Fibroblast of skin of scalp (primary cell): ENCODE measurements around the gene CDC42BPG.
A peak's percentile ranks its signal among the peaks of the same experiment; 100 is the strongest.
"Not testable (repeated sequence)": the region's sequence is repeated elsewhere in the genome, so short reads cannot be mapped to it uniquely, and the experiment has no call there.

ENCODE experiments used
- DNase-seq: peaks from one replicate; pipeline ENCODE4 v3.0.0-alpha.2; 2013

The CDC42BPG gene

DNA sequence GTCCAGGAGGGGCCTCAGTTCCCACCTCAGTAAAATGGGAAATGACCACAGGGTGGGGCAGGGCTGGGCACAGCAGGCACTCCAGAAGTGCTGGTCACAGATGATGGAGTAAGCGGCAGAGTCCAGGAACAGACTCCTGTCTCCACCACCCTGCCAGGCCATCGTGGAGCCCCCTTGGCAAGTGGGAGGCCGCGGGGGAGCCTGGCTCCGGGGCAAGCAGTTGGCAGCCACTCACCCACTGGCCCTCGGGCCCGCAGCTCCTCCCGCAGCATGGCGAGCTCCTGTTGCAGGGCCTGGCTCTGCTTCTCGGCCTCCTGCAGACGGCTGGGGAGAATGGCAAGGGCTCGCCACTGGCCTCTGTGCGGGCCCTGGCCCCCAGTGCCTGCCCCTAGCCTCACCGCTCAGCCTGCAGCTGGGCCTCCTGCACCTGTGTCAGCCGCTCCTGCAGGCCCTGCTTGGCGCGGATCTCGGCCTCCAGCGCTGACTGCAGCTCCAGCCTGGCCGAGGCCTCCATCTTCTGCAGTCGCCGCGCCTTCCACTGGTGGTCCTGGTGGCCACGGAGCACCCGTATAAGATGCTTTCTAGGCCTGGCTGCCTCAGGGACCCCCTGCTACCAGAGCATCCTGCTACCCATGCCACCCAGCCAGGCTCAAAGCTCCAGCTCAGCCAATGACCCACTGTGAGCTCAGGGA lies 10.3 kb downstream of the CDC42BPG start:
- no peak for DNase-seq

DNA sequence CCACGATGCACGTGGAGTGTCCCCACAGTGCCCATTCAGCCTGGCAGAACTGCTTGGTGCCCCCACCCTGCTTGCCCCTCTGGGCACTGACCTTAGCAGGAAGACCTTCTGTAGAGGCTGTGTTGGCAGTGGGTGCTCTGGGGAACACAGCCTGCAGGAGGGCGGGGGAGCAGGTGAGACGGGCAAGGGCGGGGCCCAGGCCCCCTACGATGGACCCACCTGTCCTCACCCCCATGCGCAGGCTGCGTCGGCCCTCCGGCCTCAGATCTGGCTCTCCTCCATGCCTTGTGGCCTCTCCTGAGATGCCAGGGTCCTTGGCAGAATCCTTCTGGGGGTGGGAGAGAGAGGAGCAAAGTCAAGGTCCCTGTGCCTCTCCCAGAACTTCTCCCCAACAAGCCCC lies 10.9 kb downstream of the CDC42BPG start:
- no peak for DNase-seq

GRCh38 chr11:64833198-64833502 lies 11.3 kb downstream of the CDC42BPG start:
- no peak for DNase-seq

DNA sequence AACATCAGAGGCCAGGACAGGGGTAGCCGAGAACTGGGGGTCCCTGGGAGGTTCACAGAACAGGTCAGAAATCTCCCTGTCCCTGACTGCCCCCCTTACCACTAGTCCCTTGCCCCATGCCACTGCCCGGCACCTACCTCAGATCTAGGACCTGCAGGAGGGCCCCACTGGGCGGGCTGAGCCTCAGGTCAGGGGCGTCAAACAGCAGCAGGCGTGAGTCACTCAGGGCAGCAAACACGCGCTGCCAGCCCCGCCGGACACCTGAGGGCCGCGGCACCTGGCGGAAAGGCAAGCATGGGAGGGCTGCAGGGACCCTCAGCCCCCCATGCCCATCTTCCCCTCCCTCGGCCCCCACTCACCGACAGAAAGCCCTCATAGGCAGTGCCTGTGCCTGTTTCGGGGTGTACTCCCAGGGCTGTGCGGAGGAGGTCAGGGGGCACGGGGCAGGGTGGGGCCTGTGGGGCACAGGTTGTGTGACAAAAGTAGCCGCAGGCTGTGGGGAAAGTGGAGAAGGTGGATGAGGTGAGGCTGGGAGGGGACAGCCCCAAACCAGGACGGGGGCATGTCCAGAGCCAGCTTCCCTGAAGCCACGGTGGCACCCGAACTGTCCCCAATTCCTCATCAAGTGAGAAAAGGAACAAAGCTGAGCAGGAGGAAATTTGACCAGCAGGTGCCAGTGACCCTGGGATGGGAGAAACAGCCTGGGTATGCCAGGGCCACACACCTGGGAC lies 11.8 kb downstream of the CDC42BPG start:
- DNase-seq, result no peak

DNA sequence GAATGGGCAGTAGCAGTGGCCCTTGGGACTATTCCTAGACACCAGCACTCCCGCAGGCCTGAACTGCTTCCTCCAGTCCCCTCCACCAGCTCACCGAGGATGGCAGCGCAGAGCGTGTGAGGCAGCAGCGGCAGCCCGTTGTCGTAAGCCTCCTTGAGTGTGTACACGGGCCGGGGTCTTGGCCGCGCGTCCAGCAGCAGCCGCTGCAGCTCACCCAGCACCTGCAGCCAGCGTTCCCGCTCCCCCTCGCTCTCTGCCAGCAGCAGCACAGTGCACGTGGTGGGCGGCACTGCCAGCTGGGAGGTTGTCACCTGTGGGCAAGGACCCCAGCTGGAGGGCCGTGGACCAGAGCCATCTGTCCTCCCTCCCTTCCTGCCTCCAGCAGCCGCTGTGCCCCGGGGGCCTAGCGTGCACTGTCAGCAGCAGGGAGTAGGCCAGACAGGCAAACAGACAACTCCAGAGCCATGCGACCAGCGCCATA lies 13.0 kb downstream of the CDC42BPG start:
- DNase-seq, result no peak

DNA sequence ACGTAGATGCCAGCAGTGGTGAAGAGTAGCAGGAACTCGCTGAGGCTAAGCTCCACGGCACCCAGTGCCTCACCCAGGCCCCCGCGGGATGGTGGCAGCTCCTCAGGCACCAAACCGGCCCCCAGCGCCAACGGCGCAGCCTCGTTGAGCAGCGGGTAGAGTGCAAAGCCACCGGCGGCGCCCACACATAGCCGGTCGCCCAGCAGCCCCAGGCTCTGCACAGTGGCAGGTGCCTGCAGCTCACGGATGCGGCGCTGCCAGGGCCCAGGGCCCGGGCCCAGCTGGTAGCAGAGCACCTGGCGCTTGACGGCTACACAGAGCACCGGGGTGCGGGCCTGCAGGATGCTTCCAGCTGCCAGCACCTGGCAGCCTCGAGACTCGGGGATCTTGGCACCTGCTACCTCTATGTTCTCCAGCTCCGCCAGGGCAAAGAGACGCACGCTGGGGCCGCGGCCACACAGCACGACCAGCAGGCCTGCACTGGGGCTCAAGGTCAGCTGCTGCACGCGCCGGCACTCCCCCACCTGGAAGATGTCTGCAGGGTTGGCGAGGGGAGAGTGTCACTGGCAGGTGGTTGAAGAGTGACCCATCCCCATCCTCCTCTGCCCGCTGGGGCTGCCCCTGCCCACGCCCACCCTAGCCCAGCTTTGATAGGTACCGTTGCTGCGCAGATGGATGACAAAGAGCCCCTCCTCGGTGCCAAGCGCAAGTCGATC lies 14.8 kb downstream of the CDC42BPG start:
- DNase-seq, result no peak

DNA sequence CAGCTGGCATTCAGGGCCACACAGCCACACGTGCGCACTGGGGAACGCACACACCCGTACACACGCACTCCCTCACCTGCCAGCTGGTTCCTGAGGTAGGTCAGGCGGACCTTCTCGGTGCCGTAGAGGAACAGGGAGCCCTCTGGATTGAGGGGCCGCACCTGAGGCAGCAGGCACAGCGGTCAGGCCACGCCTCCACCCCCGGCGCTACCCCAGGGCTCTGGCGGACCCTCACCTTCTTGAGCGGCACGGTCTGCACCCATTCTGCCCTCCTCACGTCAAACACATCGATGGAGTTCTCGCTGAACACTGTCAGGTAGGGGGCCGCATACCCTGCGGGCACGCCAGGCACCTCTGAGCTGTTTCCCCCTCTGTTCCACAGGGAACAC lies 17.0 kb downstream of the CDC42BPG start:
- no peak for DNase-seq

- DNase-seq, result no peak
Measured at GRCh38 chr11:64826578-64827450, 17.6 kb downstream of the CDC42BPG start.

GRCh38 chr11:64826062-64826461 lies 18.4 kb downstream of the CDC42BPG start:
- DNase-seq, result no peak

- no peak for DNase-seq
Measured at GRCh38 chr11:64823568-64824119, 20.8 kb downstream of the CDC42BPG start.

DNA sequence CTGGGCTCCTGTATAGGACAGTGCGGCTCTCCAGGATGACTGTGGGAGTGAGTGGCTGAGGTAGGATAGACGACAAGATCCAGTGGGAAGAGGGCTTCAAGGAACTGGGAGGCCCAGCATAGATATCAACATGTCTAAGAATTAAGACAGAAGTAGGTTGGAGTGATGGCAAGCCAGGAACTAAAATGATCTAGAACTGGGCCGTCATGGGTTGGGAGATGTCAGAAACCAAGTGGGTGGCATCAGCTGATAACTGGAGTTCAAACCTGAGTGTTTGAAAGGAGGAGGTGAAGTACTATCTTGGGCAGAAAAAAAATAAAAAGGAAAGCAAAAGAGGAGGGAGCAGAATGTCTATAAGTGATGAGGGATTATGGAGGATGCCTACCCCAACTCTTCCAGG lies 27.0 kb downstream of the CDC42BPG start:
- DNase-seq, result no peak

DNA sequence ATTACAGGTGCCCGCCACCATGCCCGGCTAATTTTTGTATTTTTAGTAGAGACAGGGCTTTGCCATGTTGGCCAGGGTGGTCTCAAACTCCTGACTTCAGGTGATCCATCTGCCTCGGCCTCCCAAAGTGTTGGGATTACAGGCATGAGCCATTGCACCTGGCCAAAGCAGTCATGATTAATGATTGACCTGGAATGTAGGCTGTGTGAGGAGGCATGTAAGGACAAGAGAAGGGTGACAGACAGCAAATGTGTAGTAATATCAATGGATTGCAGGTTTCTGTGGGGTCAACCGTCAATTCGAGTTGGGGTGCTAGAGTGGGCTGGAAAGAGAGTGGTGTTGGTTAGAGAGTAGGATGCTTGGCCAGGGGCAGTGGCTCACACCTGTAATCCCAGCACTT lies 29.0 kb downstream of the CDC42BPG start:
- not testable (repeated sequence) for DNase-seq

DNA sequence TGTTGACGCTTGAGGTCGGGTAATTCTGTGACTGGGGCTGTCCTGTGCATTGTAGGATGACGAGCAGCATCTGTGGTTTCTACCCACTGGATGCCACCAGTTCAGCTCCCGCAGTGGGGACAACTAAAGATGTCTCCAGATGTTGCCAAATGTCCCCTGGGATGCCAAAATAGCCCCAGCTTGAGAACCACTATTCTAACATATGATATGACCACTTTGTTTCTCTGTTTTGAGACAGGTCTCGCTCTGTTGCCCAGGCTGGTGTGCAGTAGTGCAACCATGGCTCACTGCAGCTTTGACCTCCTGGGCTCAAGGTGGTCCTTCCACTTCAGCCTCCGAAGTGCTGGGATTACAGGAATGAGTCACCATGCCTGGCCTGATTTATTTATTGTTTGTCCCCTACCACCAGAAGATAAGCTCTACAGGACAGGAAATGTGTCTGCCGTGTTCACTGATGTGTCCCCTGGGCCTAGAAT lies 29.7 kb downstream of the CDC42BPG start:
- no peak for DNase-seq

DNA sequence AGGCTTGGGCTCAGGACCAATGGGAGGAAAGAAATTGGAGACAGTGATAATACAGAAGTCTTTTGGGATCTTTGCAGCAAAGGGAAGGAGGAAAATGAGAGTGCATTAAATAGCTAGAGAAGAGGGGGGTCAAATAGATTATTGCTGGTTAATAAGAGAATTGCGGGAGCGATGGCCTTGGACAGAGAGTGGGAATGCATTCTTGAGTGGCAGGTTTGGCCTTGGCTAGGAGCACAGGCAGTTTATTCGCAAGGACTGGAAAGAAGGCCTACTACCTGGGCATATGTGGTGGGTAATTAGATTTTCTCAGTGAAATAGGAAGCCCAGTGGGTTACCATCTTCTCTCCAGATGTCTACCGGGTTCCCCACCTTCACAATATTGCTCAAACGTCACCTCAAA lies 30.6 kb downstream of the CDC42BPG start:
- no peak for DNase-seq

DNA sequence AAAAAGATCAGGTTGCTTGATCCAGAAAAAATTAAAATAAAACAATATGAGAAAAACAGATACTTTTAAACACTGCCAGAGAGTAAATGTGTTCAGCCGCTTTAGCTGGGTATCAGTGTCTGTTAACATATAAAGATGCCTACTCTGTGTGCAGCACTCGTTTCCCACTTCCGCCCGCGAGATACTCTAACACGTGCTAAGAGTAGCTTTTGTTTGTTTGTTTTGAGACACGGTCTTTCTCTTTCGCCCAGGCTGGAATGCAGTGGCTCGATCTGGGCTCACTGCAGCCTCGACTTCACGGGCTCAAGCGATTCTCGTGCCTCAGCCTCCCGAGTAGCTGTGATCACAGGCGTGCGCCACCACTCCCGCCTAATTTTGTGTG lies 33.6 kb downstream of the CDC42BPG start:
- DNase-seq, result no peak

DNA sequence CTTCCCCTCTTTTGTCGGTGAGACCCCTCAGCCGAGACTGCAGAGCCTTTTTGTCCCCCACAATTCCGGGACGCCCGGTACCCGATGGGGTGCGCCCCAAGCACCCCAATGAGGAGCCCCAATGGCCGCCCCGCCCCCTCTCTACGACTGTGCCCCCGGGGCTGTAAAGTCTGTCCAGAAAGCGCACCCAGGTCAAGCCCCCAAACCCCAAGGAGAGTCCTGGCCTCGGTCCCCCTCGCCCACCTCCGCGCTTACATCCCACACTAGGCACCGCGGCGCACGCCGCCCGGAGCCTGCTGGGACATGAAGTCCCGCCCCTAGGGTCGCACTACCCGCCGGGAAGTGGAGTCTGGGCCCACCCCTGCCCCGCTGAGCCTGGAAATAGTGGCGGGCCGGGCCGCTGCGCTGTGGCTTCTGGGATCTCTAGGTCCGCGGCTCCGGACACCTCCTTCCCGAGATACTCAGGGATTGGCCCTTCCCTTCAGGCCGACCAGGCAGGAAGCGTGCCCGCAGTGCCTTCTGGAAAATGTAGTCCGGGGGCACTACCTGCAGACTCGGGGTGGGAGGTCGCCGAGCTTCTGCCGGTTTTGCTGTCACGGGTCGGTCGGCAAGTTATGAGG lies 34.1 kb downstream of the CDC42BPG start, which contains the start of gene MEN1:
Gene MEN1 (minus strand): TSS at position 281 of the 620 bp plus-strand sequence. CDS start 442 bp downstream, outside the sequence.
- DNase-seq, result peak; percentile 96

DNA sequence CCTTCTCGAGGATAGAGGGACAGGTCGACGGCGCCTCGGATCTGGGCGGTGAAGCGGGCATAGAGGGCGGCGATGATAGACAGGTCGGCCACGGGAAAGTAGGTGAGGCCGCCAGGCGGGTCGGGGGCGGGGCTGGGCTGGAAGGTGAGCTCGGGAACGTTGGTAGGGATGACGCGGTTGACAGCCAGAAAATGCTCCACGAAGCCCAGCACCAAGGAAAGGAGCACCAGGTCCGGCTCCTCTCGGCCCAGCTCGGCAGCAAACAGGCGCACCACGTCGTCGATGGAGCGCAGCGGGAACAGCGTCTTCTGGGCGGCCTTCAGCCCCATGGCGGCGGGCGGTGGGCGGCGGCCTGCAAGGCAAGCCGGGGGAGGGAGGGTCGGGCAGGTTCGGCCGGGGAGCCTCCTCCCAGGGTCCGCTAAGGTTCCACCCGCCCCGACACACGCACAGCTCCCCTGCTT lies 34.6 kb downstream of the CDC42BPG start:
- no peak for DNase-seq

GRCh38 chr11:64805481-64805880 lies 39.0 kb downstream of the CDC42BPG start:
- no peak for DNase-seq

- DNase-seq, result no peak
Measured at GRCh38 chr11:64804346-64805210, 39.9 kb downstream of the CDC42BPG start.

DNA sequence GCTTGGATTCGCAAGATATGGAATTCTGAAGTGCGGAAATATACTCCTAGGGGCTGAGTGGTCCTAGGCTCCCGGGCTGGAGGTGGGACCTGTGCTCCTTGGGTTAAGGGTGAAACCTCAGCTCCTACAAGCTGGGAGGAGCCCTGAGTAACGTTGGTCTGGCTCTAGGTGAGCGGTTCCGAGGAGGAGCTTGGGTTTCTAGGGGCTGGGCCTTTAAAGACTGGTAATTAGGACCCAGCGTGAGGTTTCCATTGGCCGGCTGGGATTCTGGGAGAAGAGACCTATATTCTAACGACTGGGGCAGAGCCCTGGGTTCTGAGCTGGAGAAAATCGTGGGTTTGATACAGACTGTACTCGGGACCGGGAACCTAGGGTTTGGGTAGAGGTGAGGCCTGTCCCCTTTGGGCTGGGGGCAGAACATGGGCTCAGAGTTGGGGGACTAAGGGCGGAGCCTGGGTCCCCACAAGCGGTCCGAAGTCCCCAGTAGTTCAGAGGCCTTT lies 40.6 kb downstream of the CDC42BPG start:
- DNase-seq, result no peak
